ENCODE measurements around the gene RAB11A.

GRCh38 chr15:65869126-65869953 is at the start of gene RAB11A:
- TF ChIP-seq POLR2AphosphoS5 (IDR thresholded peaks at IDR 0.05; ENCODE audit: borderline replicate concordance, low read depth, low read length) (peak; percentile 97), EZH2 (IDR thresholded peaks at IDR 0.05) (no peak)

All from SK-N-MC (cell line).